K562 (cell line): ENCODE measurements around the gene KDM5A. TPM values are rescaled to one million over a fixed set of nuclear protein-coding genes. Genes with fewer than 3 reads are reported as not detected.

Source experiments
- ATAC-seq: fragments of 200-7000 bp; cut with Tn5 transposase; 3 replicates; pipeline ENCODE4 v1.9.1; 2020; ENCODE audit warnings: moderate library complexity
- BruUV-seq: library from RNA; stranded (reverse); fragments of 400-500 nt; replicated peaks from 2 replicates; lab custom pipeline; 2021; lab: Mats Ljungman, UMichigan
- CTCF ChIA-PET: fragments of 300-600 bp; formaldehyde crosslinking; extraction: SDS; loops from one replicate; lab custom pipeline; 2021; ENCODE audit warnings: low intra/inter-chr PET ratio; lab: Yijun Ruan, JAX
- POLR2A ChIA-PET: fragments of 300-600, 350-650 bp; sonication (Branson Sonifier 250); formaldehyde crosslinking; extraction: SDS; loops from one replicate; lab custom pipeline; 2021; ENCODE audit warnings: antibody characterized with exemption, inconsistent platforms; lab: Yijun Ruan, JAX
- DNase-seq, 4 experiments: peaks; one replicate each; pipeline versions ENCODE4 v3.0.0 to v3.0.0-alpha.2; 2011 to 2018; ENCODE audit warnings: low spot score in 3 of 4, mixed read lengths in 3 of 4; ENCODE audit errors: extremely low read depth in 1 of 4
- FAIRE-seq: peaks from 2 replicates; lab custom pipeline; 2011; peaks lifted over from hg19 to GRCh38; lab: Jason Lieb, UNC
- H2AFZ ChIP-seq: 2 replicates; pipeline ENCODE4 v1.6.0; 2011; ENCODE audit warnings: low read depth, low read length, control low read depth, inconsistent platforms
- H3K27ac ChIP-seq: fragments of 200-600 bp; 3 replicates; pipeline ENCODE4 v1.8.0; 2011; ENCODE audit warnings: low read depth, mild to moderate bottlenecking, control low read depth, inconsistent platforms, low read length, moderate library complexity, mixed read lengths; ENCODE audit errors: extremely low read depth
- H3K27me3 ChIP-seq, 2 experiments: fragments of 300-600 bp in 1 of 2; 2 replicates in 1 of 2; 3 replicates in 1 of 2; pipeline versions ENCODE4 v1.6.0 to v1.8.0; 2011; ENCODE audit warnings: inconsistent platforms in 2 of 2, low read length in 2 of 2, mild to moderate bottlenecking in 1 of 2, mixed read lengths in 1 of 2, moderate library complexity in 1 of 2; ENCODE audit not compliant: control insufficient read depth in 2 of 2, insufficient read depth in 2 of 2
- H3K36me3 ChIP-seq: fragments of 300-600 bp; 3 replicates; pipeline ENCODE4 v1.8.0; 2011; ENCODE audit warnings: mild to moderate bottlenecking, low read length, inconsistent platforms; ENCODE audit not compliant: control insufficient read depth, insufficient read depth
- H3K4me1 ChIP-seq, 2 experiments: fragments of 200-600 bp in 1 of 2; replicated peaks in 1 of 2; 2 replicates in 1 of 2; 3 replicates in 1 of 2; pipeline versions ENCODE4 v1.5.1 to v1.8.0; 2011; ENCODE audit warnings: inconsistent platforms in 2 of 2, low read length in 2 of 2, mild to moderate bottlenecking in 1 of 2, mixed read lengths in 1 of 2, moderate library complexity in 1 of 2; ENCODE audit not compliant: control insufficient read depth in 2 of 2, insufficient read depth in 2 of 2
- H3K4me2 ChIP-seq: 2 replicates; pipeline ENCODE4 v1.6.1; 2011; ENCODE audit warnings: low read length, control low read depth, inconsistent platforms, mixed read lengths; ENCODE audit not compliant: insufficient read depth
- H3K4me3 ChIP-seq: fragments of 200-600 bp; sonication (generic), shearing (Covaris generic); 2 replicates; pipeline ENCODE4 v1.5.1; 2016; ENCODE audit warnings: control low read depth, inconsistent platforms
- H3K79me2 ChIP-seq: fragments of 200-600 bp; 3 replicates; pipeline ENCODE4 v1.8.0; 2011; ENCODE audit warnings: low read length, inconsistent platforms; ENCODE audit not compliant: control insufficient read depth, insufficient read depth
- H3K9ac ChIP-seq, 2 experiments: 2 replicates each; pipeline versions ENCODE4 v1.6.0 to v1.6.1; 2011; ENCODE audit warnings: low read depth in 2 of 2, low read length in 2 of 2, control low read depth in 1 of 2, inconsistent platforms in 1 of 2, mild to moderate bottlenecking in 1 of 2, mixed read lengths in 1 of 2; ENCODE audit not compliant: insufficient read depth in 1 of 2
- H3K9me1 ChIP-seq: one replicate; pipeline ENCODE4 v1.6.0; 2011; ENCODE audit warnings: inconsistent platforms, mild to moderate bottlenecking, low read length, moderate library complexity; ENCODE audit not compliant: control insufficient read depth, insufficient read depth
- H3K9me3 ChIP-seq: replicated peaks from 2 replicates; pipeline ENCODE4 v1.5.1; 2011; ENCODE audit warnings: low read depth, low read length, inconsistent platforms; ENCODE audit not compliant: control insufficient read depth, insufficient read depth
- H4K20me1 ChIP-seq: replicated peaks from 2 replicates; pipeline ENCODE4 v1.6.1; 2011; ENCODE audit warnings: low read length, inconsistent platforms, mixed read lengths; ENCODE audit not compliant: control insufficient read depth, insufficient read depth
- CBFB ChIP-seq: sonication (generic); formaldehyde crosslinking; IDR thresholded peaks from 2 replicates; pipeline ENCODE4 v1.4.0; 2020; ENCODE audit warnings: mild to moderate bottlenecking, missing genetic modification reagents
- CREB5 ChIP-seq: fragments of 250-450 bp; sonication (Bioruptor Pico); IDR thresholded peaks from 2 replicates; pipeline ENCODE4 v1.5.0; 2020; ENCODE audit warnings: mild to moderate bottlenecking
- SFPQ ChIP-seq: fragments of 200-400 bp; formaldehyde crosslinking; IDR thresholded peaks from 2 replicates; pipeline ENCODE4 v1.6.1; 2017; ENCODE audit warnings: mild to moderate bottlenecking, low read depth, low read length, moderate library complexity
- ZNF24 ChIP-seq: fragments of 450-650 bp; IDR thresholded peaks from 2 replicates; pipeline ENCODE4 v1.6.1; 2016
- WGBS: fragments of 100-300 bp; shearing (Covaris generic); methylation state at CpG from one replicate; pipeline ENCODE4 v1.1.6; 2016; ENCODE audit warnings: low coverage, mixed read lengths; ENCODE audit not compliant: insufficient coverage; ENCODE audit errors: missing lambda C conversion rate; 5-methylcytosine and 5-hydroxymethylcytosine counted together
- in situ Hi-C: fragments of 300-500 bp; cut with MboI; formaldehyde crosslinking; loops from 4 replicates; pipeline ENCODE4 v1.15.0; 2018; ENCODE audit warnings: inconsistent platforms, mixed read lengths
- intact Hi-C: fragments of 100-400 bp; cut with micrococcal nuclease; formaldehyde crosslinking; loops from 2 replicates; pipeline ENCODE4 v1.14.2; 2022
- polyA plus RNA-seq, 8 experiments: library from polyadenylated mRNA; depleted of rRNA in 4 of 8; stranded (reverse) in 5 of 8; unstranded in 3 of 8; fragments of >200 nt; fragmentation: Nextera tagmentation in 2 of 8; fragmentation: Illumina TruSeq in 1 of 8; extraction: Ambion mirVana in 2 of 8; extraction: Trizol in 1 of 8; gene quantifications; 2 replicates each; pipeline versions ENCODE4 v1.2.1 to v1.2.3, GENCODE V29; 2011 to 2014; ENCODE audit warnings: inconsistent platforms in 1 of 8, missing spikeins in 1 of 8
- total RNA-seq, 7 experiments: library from RNA; depleted of rRNA in 6 of 7; stranded (reverse); fragments of >200 nt in 6 of 7; fragmentation: Illumina TruSeq in 2 of 7; extraction: Trizol in 2 of 7; gene quantifications; 2 replicates each; pipeline versions ENCODE4 v1.2.1 to v1.2.3, GENCODE V29; 2011 to 2021; ENCODE audit warnings: low replicate concordance in 1 of 7

The KDM5A gene
- total and polyA plus RNA-seq, 9 of the 15 experiments (the other 6 are each of a cell fraction or from before 2014, with no cell fraction given): 5.5 to 35.1 (median 13.1) TPM

GRCh38 chr12:418432-418831 is 29.3 kb upstream of the KDM5A start:
- DNase-seq (no peak), ATAC-seq (no peak), FAIRE-seq (no peak)
- Histone ChIP-seq H3K36me3 (peaks cover 32% of the 10 kb centered on the region), H3K27me3 (no peaks in the 10 kb centered on the region), H3K9me1 (no peaks in the 10 kb centered on the region), H3K4me2 (no peak overlapping the region), H3K27ac (no peak overlapping the region), H3K4me1 (no peaks in the 10 kb centered on the region), H3K9ac (no peak overlapping the region), H3K4me3 (no peak overlapping the region), H4K20me1 (no peaks in the 10 kb centered on the region), H3K9me3 (no peaks in the 10 kb centered on the region), H2AFZ (no peak overlapping the region), H3K79me2 (no peaks in the 10 kb centered on the region)
- CTCF ChIA-PET: no interaction called here
- BruUV-seq: no TSS peak
- WGBS: 100% methylated on average over 4 of the region's 6 CpGs
- in situ Hi-C loops: no loop called here
- intact Hi-C loops: no loop called here
- POLR2A ChIA-PET: interaction anchor here (1.2 kb wide), 1 partner anchor 17 kb away, joined by 3 read pairs; no protein-coding TSS in a partner anchor
- no peak for TF ChIP-seq CBFB (CRISPR knock-in tag)
- no peak for TF ChIP-seq SFPQ
- TF ChIP-seq ZNF24: peak; percentile 70; the same call in 1 of the 2 replicates

- H3K4me2 ChIP-seq: no peak overlapping the region
- H3K27me3 ChIP-seq: no peaks in the 10 kb centered on the region
- no peaks in the 10 kb centered on the region for H4K20me1 ChIP-seq
- intact Hi-C loops (no loop called here), in situ Hi-C loops (no loop called here)
- H3K36me3 ChIP-seq: peaks cover 42% of the 10 kb centered on the region
- no peak for DNase-seq
- FAIRE-seq: no peak
- CTCF ChIA-PET: no interaction called here
- BruUV-seq: no TSS peak
- no peak overlapping the region for H3K27ac ChIP-seq
- ATAC-seq: no peak
- no peaks in the 10 kb centered on the region for H3K9me1 ChIP-seq
- no peaks in the 10 kb centered on the region for H3K9me3 ChIP-seq
- no peak overlapping the region for H3K4me3 ChIP-seq
- H3K4me1 ChIP-seq: no peaks in the 10 kb centered on the region
- 81% methylated on average over 2 of the region's 2 CpGs for WGBS
- POLR2A ChIA-PET: no interaction called here
- no peak overlapping the region for H2AFZ ChIP-seq
- H3K9ac ChIP-seq: no peak overlapping the region
- H3K79me2 ChIP-seq: no peaks in the 10 kb centered on the region
- no peak for TF ChIP-seq CREB5 (CRISPR knock-in tag)
Observed at GRCh38 chr12:414859-415258, 25.7 kb upstream of the KDM5A start.
